HG03064 (cell line): ENCODE results near the gene GYG1.
A peak's percentile ranks its signal among the peaks of the same experiment; 100 is the strongest.
"Not testable (repeated sequence)": the region's sequence is repeated elsewhere in the genome, so short reads cannot be mapped to it uniquely, and the experiment has no call there.

Source experiments
- ATAC-seq: cut with Tn5 transposase; IDR thresholded peaks from one replicate; pipeline ENCODE4 v1.9.1; 2021; ENCODE audit warnings: low read depth; ENCODE audit not compliant: unreplicated experiment

GYG1 gene

GRCh38 chr3:148981273-148981672 lies 10.1 kb upstream of the GYG1 start:
- no peak for ATAC-seq

DNA sequence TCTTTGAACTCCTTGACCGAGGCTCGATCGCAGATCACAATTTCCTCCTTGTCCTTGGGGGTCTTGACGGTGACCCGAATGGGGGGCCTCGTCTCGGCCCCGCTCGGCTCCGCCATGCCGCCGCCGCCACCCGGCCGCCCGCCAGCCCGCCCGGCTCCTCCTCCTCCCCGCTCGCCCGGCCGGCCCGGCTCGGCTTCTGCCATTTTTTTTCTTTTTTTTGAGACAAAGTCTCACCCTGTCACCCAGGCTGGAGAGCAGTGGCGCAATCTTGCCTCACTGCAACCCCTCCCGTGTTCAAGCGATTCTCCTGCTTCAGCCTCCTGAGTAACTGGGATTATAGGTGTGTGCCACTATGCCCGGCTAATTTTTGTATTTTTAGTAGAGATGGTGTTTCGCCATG lies 3.8 kb upstream of the GYG1 start:
- not testable (repeated sequence) for ATAC-seq

- peak; percentile 35 for ATAC-seq
Measured at GRCh38 chr3:148990236-148990635, 1.1 kb upstream of the GYG1 start.

- ATAC-seq: peak; percentile 25
Measured at GRCh38 chr3:148992027-148992634, 791 bp downstream of the GYG1 start.

GRCh38 chr3:148992635-148993255 lies 1.4 kb downstream of the GYG1 start:
- ATAC-seq: no peak

DNA sequence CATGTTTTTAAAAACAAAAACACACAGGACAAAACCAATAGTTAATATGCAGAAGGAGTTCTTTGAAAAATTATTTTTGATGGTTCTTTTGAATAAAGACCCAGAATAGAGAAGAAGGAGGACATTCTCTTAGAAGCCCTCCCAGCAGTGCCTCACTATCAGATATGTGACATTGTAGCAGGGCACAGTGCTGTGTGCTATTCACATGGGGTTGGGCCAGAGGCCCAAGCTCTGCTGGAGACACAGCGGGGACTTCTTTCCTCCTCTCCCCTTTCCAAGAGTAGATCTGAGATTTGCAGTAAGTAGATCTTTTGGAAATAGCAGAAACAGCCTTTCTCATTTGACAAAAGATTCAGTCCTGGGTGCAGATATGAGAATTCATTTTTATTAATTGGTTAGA lies 6.3 kb downstream of the GYG1 start:
- no peak for ATAC-seq

DNA sequence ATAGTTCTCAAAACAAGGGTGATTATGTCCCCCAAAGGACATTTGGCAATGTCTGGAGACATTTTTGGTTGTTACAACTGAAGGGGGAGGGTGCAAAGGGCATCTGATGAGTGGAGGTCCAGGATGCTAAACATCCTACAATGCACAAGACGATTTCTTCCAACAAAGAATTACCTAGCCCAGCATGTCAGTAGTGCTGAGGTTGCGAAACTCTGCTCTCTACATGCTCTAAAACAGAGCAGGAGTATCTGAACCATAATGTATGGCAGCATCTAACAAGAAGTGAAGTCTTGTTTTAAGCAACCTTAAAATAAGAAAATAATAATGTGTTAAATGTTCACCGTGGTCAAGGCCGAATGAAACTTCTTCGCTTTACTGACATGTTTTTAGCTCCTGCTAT lies 7.0 kb downstream of the GYG1 start:
- ATAC-seq: no peak

GRCh38 chr3:148998715-148999423 lies 7.5 kb downstream of the GYG1 start:
- no peak for ATAC-seq

DNA sequence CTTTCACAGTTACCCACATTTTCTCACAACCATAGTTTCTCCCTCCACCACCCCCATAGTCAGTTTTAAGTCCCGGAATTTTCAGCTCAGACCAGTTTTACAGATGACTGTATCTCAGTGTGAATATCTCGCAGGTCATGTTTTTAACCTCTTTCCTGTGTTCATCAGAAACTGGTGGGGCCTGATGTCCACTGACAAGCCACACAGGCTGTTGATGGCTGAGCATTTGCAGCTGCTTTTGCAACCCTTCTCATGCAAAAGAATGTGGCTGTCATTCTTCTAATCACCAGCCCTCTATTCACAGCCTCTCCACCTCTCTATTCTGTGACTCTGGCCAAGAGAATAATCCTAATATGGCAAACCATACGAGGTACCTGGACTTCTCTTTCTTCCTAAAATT lies 8.5 kb downstream of the GYG1 start:
- ATAC-seq: peak; percentile 62

DNA sequence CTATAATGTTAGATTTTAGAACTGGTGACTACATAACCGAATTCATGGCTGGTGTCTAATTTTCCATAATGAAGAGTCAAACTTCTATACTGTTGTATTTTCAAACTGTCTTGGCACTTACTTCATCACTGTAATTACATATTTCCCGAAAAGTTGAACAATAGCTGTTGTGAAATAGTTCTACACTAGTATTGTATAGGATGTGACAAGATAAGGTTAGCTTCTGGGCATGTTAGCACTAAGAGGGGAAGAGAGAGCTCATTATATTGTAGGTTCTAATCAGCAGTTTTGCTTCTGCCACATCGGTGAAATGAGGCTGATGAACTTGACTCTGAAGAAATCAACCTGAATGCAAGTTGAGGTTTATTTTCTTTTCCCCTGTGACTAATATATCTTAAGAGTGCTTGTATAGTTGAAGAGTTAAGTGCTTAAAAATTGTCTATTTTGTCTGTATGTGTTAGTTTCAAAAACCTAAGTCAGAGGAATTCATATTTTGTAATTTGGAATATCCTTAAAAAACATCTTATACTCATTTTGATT lies 8.9 kb downstream of the GYG1 start:
- ATAC-seq: no peak

- ATAC-seq: no peak
Measured at GRCh38 chr3:149001727-149002126, 10.4 kb downstream of the GYG1 start.

DNA sequence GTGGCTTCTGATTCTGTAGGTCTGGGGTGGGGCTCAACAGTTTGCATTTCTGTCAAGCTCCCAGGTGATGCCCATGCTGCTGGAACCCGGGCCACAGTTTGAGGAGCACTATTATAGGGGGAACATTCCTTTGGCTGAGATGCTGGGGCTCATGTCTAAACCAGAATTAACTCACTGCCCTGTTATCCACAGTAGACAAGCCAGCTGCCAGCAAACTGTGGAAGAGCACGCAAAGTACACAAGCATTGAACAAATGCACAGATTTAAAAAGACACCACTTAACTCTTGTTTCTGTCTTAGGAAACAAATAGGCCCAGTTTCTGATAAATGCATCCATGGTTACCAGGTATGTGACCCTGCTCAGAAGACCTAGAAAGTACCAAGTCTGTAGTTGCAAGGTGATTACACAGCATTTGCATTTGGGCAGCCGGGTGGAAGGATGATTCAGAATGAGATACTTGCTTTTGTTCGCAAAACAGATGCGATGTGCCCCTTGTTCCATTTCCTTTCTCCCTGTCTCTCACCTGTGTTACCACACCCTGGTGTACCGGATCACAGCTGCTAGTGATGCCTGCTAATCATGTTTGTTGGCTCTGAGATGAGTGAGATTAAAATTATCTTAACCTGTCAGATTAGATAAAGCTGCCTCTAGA lies 12.4 kb downstream of the GYG1 start:
- peak; percentile 80 for ATAC-seq

GRCh38 chr3:149004622-149005021 lies 13.3 kb downstream of the GYG1 start:
- no peak for ATAC-seq

DNA sequence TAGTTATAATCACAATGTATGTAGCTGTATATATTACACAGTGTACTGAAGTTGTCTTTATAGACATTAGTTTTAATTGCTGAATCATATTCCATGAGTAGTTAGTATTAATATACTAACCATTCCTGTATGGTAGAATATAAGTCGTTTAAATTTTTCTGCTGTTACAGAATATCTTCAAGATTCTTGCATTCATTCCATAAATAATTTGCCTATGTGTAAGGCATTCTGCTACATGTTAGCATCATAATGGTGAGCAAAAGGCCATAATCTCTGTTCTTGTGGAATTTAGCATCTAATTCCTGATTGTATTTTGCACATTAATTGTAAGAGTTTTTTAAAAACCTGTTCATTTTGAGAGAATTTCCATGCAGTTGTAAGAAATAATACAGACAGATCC lies 14.1 kb downstream of the GYG1 start:
- ATAC-seq: no peak

DNA sequence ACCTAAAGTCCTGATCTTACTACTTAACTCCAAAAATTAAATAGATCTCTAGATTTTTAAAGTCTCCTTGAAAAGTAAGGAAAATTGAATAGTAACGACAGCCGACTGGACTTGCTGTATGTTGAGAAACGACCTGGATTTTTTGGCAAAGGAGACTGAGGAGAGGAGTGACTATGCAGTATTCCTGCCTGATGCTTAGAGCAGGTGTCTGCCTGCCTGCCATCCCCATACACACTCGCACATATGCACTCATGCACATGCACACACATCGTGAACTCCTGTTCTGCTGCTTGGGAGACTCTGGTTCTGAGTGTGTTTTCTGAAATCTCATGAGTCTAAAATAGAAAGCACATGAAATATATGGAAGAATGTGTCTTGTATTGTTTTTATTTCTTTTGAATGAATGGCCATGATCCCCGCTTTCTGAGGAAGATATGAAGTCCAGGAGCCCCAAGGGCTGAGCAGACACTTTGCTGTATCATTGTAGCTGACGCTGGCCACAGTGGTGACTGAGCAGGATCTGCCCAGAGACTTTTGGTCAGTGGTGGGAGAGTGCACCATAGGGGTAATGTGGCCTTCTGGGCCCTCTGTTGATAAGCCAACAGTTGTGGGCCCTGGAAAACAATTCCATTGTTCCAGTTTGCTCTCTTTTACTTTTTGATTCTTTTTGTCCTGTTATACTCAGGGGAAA lies 16.4 kb downstream of the GYG1 start:
- no peak for ATAC-seq

DNA sequence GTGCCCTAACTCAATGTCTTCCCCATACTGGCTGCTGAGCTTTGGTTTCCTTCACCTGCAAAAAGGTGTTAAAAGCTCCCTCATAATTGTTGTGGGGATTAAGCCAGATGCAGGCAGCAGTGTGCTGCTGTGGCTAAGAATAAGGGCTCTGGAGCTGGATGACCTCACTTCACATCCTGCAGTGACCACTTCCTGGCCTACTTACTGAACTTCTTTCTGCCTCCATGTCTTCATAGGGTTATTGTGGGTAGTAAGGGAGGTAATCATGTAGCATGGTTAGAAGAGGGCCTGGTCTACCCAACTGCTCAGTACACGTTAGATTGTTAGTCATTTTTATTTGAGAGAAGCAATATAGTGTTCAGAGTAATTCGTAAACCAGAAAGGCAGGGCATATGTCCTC lies 18.4 kb downstream of the GYG1 start:
- peak; percentile 57 for ATAC-seq

GRCh38 chr3:149010504-149010951 lies 19.2 kb downstream of the GYG1 start:
- no peak for ATAC-seq

- no peak for ATAC-seq
Measured at GRCh38 chr3:149010966-149011365, 19.6 kb downstream of the GYG1 start.

DNA sequence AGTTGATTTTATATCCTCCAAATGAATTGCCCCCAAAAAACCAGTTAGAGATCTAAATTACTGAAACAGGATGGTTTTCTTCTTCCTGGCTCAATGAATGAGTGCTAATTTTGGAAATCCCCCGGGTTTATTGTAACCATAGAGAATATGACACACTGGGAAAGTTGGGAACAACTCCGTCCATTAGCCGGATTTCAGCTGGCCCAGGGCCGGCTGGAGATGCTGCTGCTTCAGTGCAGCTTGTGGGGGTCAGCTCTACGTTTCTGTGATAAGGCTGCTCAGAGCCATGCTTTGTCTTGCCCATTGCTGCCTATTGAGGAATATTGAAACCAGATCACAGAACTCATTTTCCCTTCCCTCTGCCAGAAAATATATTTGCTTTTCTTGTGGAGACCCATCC lies 20.3 kb downstream of the GYG1 start:
- no peak for ATAC-seq

- ATAC-seq: no peak
Measured at GRCh38 chr3:149013726-149014125, 22.4 kb downstream of the GYG1 start.

GRCh38 chr3:149015393-149015792 lies 24.1 kb downstream of the GYG1 start:
- ATAC-seq: no peak
